ENCODE results near the gene MPND.

MPND gene

DNA sequence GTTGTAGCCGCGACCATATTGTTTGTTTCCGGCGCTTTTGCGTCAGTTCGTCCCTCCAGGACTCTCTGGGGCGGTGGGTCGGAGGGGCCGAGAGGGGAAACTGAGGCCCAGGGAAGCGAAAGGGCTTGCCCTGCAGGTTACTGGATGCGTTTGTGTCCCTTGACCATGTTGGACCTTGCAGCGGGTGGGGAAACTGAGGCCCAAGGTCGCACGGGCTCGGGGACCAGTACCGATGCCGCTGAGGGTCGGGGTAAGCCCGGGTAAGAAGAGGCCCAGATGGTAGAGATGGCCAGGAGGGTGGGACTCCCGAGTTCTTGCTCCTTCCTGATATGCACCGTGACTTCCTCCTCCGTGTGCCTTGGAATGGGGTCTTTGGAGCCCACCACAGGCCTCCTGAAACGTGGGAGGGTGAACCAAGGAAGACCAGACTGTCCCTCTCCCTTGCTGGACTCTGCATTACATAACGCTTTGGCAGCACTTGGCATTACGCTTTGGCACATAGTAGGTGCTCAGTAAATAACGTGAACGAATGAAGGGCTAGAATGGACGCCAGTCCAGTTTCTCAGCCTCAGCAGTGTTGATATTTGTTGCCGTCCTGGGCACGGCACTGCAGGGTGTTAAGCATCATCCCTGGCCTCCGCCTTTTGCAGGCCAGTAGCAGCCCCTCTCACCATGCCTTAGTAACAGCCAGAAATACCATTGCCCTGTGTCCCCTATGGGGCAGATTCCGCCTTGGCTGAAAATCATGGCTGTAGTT is 59.8 kb downstream of the MPND start:
- DNase-seq (ENCODE audit: low read depth), result no peak

DNA sequence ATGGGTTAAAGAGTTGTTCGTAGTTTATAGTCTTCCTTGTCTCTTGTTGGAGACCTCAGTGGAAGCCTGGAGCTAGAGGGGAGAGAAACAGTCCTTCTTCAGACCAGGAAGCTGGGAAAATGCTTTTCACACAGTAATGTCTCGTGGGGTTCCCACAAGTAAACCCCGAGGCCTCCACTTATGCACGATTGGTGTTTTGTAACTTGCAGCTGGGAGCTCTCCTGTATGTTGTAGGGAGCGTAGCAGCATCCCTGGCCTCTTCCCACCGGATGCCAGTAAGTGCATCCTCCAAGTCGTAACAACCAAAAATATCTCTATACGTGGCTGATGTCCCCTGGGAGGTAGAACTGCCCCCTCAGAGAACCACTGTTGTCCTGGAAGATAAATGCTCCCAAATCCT is 62.6 kb downstream of the MPND start:
- no peak for DNase-seq (ENCODE audit: low read depth)

DNA sequence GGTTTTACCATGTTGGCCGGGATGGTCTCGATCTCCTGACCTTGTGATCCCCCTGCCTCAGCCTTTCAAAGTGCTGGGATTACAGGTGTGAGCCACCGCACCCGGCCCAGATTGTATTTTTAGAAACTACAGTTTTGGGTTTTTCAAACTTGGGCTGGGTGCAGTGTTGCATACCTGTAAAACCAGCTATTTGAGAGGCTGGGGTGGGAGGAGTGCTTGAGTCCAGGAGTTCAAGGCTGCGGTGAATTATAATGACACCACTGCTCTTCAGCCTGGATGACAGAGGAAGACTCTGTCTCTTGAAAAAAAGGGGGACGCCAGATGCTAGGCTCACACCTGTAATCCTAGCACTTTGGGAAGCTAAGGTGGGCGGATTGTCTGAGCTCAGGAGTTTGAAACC is 63.3 kb downstream of the MPND start:
- DNase-seq (ENCODE audit: low read depth), result no peak

DNA sequence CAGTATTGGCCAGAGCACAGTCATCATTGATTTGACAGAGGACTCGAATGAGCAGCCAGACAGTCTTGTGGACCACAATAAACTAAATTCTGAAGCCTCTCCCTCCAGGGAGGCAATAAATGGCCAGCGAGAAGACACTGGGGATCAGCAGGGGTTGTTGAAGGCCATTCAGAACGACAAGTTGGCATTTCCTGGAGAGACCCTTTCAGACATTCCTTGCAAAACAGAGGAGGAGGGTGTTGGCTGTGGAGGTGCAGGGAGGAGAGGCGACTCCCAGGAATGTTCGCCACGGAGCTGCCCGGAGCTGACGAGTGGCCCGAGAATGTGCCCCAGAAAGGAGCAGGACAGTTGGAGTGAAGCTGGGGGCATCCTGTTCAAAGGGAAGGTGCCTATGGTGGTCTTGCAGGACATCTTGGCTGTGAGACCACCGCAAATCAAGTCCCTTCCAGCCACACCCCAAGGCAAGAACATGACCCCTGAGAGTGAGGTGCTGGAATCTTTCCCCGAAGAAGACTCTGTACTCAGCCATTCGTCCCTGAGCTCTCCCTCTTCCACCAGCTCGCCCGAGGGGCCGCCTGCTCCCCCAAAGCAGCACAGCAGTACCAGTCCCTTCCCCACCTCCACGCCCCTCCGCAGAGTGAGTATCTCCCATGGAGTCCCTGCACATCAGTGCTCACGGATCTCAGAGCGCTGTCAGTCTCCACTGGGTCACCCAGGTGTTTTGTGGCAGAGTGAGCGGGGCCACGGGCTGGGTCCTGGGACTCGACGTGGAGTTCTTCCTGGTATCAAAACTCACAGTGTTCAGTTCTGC is 66.0 kb downstream of the MPND start:
- DNase-seq (ENCODE audit: low read depth), result no peak

Measured in stimulated activated CD8-positive, alpha-beta memory T cell treated with anti-CD3 and anti-CD28 coated beads, Interleukin-15, amount 100 ng/mL, for 1 hour (primary cell).